ENCODE data around the gene DNAJA2. TPM values are rescaled to one million over a fixed set of nuclear protein-coding genes. Genes with fewer than 3 reads are reported as not detected.

DNAJA2 gene
- total and polyA plus RNA-seq, 2 experiments from 2014 or later: 66.4 to 72.5 TPM

GRCh38 chr16:46926470-46927225, 46.8 kb downstream of the DNAJA2 start:
- TF ChIP-seq, protein P1, sequence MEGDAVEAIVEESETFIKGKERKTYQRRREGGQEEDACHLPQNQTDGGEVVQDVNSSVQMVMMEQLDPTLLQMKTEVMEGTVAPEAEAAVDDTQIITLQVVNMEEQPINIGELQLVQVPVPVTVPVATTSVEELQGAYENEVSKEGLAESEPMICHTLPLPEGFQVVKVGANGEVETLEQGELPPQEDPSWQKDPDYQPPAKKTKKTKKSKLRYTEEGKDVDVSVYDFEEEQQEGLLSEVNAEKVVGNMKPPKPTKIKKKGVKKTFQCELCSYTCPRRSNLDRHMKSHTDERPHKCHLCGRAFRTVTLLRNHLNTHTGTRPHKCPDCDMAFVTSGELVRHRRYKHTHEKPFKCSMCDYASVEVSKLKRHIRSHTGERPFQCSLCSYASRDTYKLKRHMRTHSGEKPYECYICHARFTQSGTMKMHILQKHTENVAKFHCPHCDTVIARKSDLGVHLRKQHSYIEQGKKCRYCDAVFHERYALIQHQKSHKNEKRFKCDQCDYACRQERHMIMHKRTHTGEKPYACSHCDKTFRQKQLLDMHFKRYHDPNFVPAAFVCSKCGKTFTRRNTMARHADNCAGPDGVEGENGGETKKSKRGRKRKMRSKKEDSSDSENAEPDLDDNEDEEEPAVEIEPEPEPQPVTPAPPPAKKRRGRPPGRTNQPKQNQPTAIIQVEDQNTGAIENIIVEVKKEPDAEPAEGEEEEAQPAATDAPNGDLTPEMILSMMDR (IDR thresholded peaks at IDR 0.05; ENCODE audit: low read depth, low read length): no peak
- H3K27ac ChIP-seq: no peak overlapping the region
- no peaks in the 10 kb centered on the region for H3K4me1 ChIP-seq (ENCODE audit: low read depth)
- H3K4me3 ChIP-seq: no peak overlapping the region
- no peaks in the 10 kb centered on the region for H3K27me3 ChIP-seq
- no peaks in the 10 kb centered on the region for H3K9me3 ChIP-seq (ENCODE audit: low read depth)
- no peak for DNase-seq (ENCODE audit: low read depth in 1 of 2, low spot score in 1 of 2)
- peaks cover 36% of the 10 kb centered on the region for H3K36me3 ChIP-seq

DNA sequence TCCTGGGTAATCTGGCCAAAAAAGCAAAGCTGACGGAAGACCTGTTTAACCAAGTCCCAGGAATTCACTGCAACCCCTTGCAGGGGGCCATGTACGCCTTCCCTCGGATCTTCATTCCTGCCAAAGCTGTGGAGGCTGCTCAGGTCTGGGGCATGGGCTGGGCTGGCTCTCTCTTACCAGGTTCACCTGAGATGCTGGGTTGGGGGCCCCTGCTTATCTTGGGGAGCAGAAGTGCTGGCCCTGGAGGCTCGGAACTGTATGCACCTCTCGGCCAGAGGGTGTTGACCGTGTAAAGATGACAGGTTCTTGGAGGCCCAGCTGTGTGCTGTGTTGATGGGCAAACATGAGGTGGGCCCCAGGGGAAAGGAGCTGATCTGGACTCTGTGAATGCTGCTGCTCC, 49.1 kb downstream of the DNAJA2 start:
- Histone ChIP-seq H3K4me3 (no peak overlapping the region), H3K27me3 (no peaks in the 10 kb centered on the region), H3K9me3 (ENCODE audit: low read depth) (no peaks in the 10 kb centered on the region), H3K36me3 (peaks cover 36% of the 10 kb centered on the region), H3K27ac (no peak overlapping the region), H3K4me1 (ENCODE audit: low read depth) (no peaks in the 10 kb centered on the region)
- TF ChIP-seq, protein P1 (IDR thresholded peaks at IDR 0.05; ENCODE audit: low read depth, low read length): no peak
- DNase-seq (ENCODE audit: low read depth in 1 of 2, low spot score in 1 of 2): no peak

DNA sequence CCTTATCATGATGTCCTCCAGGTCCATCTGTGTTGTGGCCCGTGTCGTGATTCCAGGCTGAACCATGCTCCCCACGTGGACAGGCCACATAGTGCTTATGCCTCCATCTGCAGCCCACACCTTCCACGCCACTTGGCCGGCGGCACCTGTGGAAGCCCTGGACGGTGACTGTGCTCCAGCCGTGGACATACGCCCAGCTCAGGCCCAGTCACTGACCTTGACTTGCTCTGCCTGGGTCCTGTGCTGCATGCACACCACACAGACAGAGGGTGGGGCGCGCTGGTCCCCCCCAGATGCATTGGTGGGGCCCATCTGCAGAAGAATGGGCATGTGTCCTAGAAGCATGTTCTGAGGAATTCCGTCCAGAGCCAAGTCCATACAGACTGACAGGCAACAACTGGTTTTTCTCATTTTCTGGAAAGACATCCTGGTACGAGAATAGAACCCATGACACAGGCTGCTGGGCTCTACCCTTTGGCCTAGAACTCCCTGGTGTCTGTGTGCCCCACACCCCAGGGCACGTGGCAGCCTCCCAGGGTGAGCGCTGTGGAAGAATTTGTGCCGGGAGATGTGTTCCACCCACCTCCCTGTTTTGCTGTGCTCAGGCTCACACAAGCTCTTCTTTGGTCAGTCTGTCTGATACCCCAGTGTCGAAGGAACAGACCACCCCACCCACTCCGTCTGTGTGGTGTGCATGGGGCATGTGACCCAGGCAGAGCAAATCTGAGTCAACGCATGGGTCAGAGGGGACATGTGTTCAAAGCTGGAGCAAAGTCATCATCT, 49.8 kb downstream of the DNAJA2 start:
- H3K4me3 ChIP-seq: no peak overlapping the region
- H3K27ac ChIP-seq: no peak overlapping the region
- no peaks in the 10 kb centered on the region for H3K27me3 ChIP-seq
- H3K4me1 ChIP-seq (ENCODE audit: low read depth): no peaks in the 10 kb centered on the region
- TF ChIP-seq, protein P1 (IDR thresholded peaks at IDR 0.05; ENCODE audit: low read depth, low read length): no peak
- no peak for DNase-seq (ENCODE audit: low read depth in 1 of 2, low spot score in 1 of 2)
- H3K9me3 ChIP-seq (ENCODE audit: low read depth): no peaks in the 10 kb centered on the region
- peaks cover 32% of the 10 kb centered on the region for H3K36me3 ChIP-seq

GRCh38 chr16:46922239-46922638, 51.2 kb downstream of the DNAJA2 start:
- TF ChIP-seq, protein P1 (IDR thresholded peaks at IDR 0.05; ENCODE audit: low read depth, low read length): no peak

GRCh38 chr16:46920402-46921068, 52.9 kb downstream of the DNAJA2 start:
- no peaks in the 10 kb centered on the region for H3K9me3 ChIP-seq (ENCODE audit: low read depth)
- no peak for DNase-seq (ENCODE audit: low read depth in 1 of 2, low spot score in 1 of 2)
- no peak overlapping the region for H3K27ac ChIP-seq
- no peaks in the 10 kb centered on the region for H3K4me1 ChIP-seq (ENCODE audit: low read depth)
- peaks cover 25% of the 10 kb centered on the region for H3K36me3 ChIP-seq
- TF ChIP-seq, protein P1 (IDR thresholded peaks at IDR 0.05; ENCODE audit: low read depth, low read length): no peak
- H3K4me3 ChIP-seq: no peak overlapping the region
- no peaks in the 10 kb centered on the region for H3K27me3 ChIP-seq

More at GRCh38 chr16:46922239-46922638, 51.2 kb downstream of the DNAJA2 start:
- H3K9me3 ChIP-seq (ENCODE audit: low read depth): no peaks in the 10 kb centered on the region
- H3K36me3 ChIP-seq: peaks cover 28% of the 10 kb centered on the region
- H3K27ac ChIP-seq: no peak overlapping the region
- H3K27me3 ChIP-seq: no peaks in the 10 kb centered on the region
- H3K4me3 ChIP-seq: no peak overlapping the region
- no peak for DNase-seq (ENCODE audit: low read depth in 1 of 2, low spot score in 1 of 2)
- no peaks in the 10 kb centered on the region for H3K4me1 ChIP-seq (ENCODE audit: low read depth)
